MCF 10A (cell line): ENCODE results near the gene MKNK2. TPM values are rescaled to one million over a fixed set of nuclear protein-coding genes. Genes with fewer than 3 reads are reported as not detected.

Experiments
- BruUV-seq: library from RNA; stranded (reverse); fragments of 400-500 nt; replicated peaks from 2 replicates; lab custom pipeline; 2021; lab: Mats Ljungman, UMichigan
- CTCF ChIA-PET: fragments of 300-600 bp; sonication (Branson Sonifier 250); formaldehyde crosslinking; extraction: SDS; loops from one replicate; lab custom pipeline; 2021; ENCODE audit warnings: antibody characterized with exemption, inconsistent platforms; lab: Yijun Ruan, JAX
- POLR2A ChIA-PET: fragments of 300-600, 350-650 bp; sonication (Branson Sonifier 250); formaldehyde crosslinking; extraction: SDS; loops from one replicate; lab custom pipeline; 2020; ENCODE audit warnings: antibody characterized with exemption, inconsistent platforms; lab: Yijun Ruan, JAX
- DNase-seq: peaks from one replicate; pipeline ENCODE4 v3.0.0-alpha.2; 2018; ENCODE audit not compliant: unreplicated experiment
- H3K27ac Mint-ChIP-seq: one replicate; pipeline ENCODE4 v1.8.0; 2022; ENCODE audit warnings: mild to moderate bottlenecking, low read depth, mixed read lengths; ENCODE audit not compliant: unreplicated experiment
- H3K27me3 Mint-ChIP-seq: one replicate; pipeline ENCODE4 v1.8.0; 2022; ENCODE audit warnings: mixed read lengths; ENCODE audit not compliant: insufficient read depth, unreplicated experiment
- H3K36me3 Mint-ChIP-seq: one replicate; pipeline ENCODE4 v1.8.0; 2022; ENCODE audit warnings: mild to moderate bottlenecking, moderate library complexity, mixed read lengths; ENCODE audit not compliant: insufficient read depth, unreplicated experiment
- H3K4me1 Mint-ChIP-seq: one replicate; pipeline ENCODE4 v1.8.0; 2022; ENCODE audit warnings: mixed read lengths; ENCODE audit not compliant: insufficient read depth, unreplicated experiment
- H3K4me3 Mint-ChIP-seq: one replicate; pipeline ENCODE4 v1.8.0; 2022; ENCODE audit warnings: mild to moderate bottlenecking, moderate library complexity, mixed read lengths; ENCODE audit not compliant: unreplicated experiment
- H3K9me3 Mint-ChIP-seq: one replicate; pipeline ENCODE4 v1.8.0; 2022; ENCODE audit warnings: mixed read lengths; ENCODE audit not compliant: unreplicated experiment
- CTCF ChIP-seq: fragments of 200-600 bp; IDR thresholded peaks from one replicate; pipeline ENCODE4 v1.8.0; 2022; ENCODE audit warnings: antibody characterized with exemption, mild to moderate bottlenecking; ENCODE audit not compliant: unreplicated experiment
- intact Hi-C: fragments of 100-400 bp; cut with micrococcal nuclease; formaldehyde crosslinking; loops from 2 replicates; pipeline ENCODE4 v1.14.1; 2022
- total RNA-seq: library from RNA; stranded (reverse); gene quantifications from 2 replicates; pipeline ENCODE4 v1.2.3, GENCODE V29; 2022

MKNK2 gene
- total RNA-seq, 1 experiment from 2014 or later: 146 TPM

GRCh38 chr19:2053601-2054389, 2.8 kb upstream of the MKNK2 start:
- CTCF ChIA-PET: interaction anchor here (1.2 kb wide), 1 partner anchor 35 kb away, joined by 5 read pairs; no protein-coding TSS in a partner anchor
- DNase-seq: peak; percentile 85
- Mint-ChIP-seq H3K27ac (peak overlapping the region; percentile 91), H3K4me1 (peaks cover 14% of the 10 kb centered on the region), H3K36me3 (peaks cover 21% of the 10 kb centered on the region), H3K27me3 (no peaks in the 10 kb centered on the region), H3K9me3 (no peaks in the 10 kb centered on the region), H3K4me3 (no peak overlapping the region)
- no TSS peak for BruUV-seq
- POLR2A ChIA-PET: interaction anchor here (3.0 to 4.5 kb wide), 2 partner anchors 12 to 22 kb away, joined by 27 read pairs; no protein-coding TSS in a partner anchor
- TF ChIP-seq CTCF: no peak
- intact Hi-C loops: no loop called here

- no peak for TF ChIP-seq CTCF
- intact Hi-C loops: no loop called here
- Mint-ChIP-seq H3K4me3 (peak overlapping the region; percentile 92), H3K27me3 (no peaks in the 10 kb centered on the region), H3K27ac (peak overlapping the region; percentile 81), H3K9me3 (no peaks in the 10 kb centered on the region), H3K36me3 (peaks cover 25% of the 10 kb centered on the region), H3K4me1 (peaks cover 22% of the 10 kb centered on the region)
- ChIA-PET POLR2A (interaction anchor here (0.8 to 4.5 kb wide), 10 partner anchors 9 to 196 kb away, joined by 3 to 27 read pairs (median 4); no protein-coding TSS in a partner anchor), CTCF (interaction anchor here (0.6 to 0.9 kb wide), 4 partner anchors 32 to 1468 kb away, joined by 3 to 5 read pairs (median 3); no protein-coding TSS in a partner anchor)
- DNase-seq: no peak
- BruUV-seq: no TSS peak
These were observed 995 bp upstream of the MKNK2 start for GRCh38 chr19:2051773-2052704.

GRCh38 chr19:2050349-2050990, 574 bp downstream of the MKNK2 start:
- H3K27me3 Mint-ChIP-seq: no peaks in the 10 kb centered on the region
- H3K27ac Mint-ChIP-seq: peak overlapping the region; percentile 81
- ChIA-PET POLR2A (interaction anchor here (0.6 to 2.6 kb wide), 6 partner anchors 9 to 37 kb away, joined by 3 to 20 read pairs (median 8); partner anchors contain the start of gene BTBD2), CTCF (no interaction called here)
- no peak for DNase-seq
- TF ChIP-seq CTCF: no peak
- peak overlapping the region; percentile 92 for H3K4me3 Mint-ChIP-seq
- peaks cover 22% of the 10 kb centered on the region for H3K4me1 Mint-ChIP-seq
- no peaks in the 10 kb centered on the region for H3K9me3 Mint-ChIP-seq
- intact Hi-C loops: no loop called here
- H3K36me3 Mint-ChIP-seq: peaks cover 35% of the 10 kb centered on the region
- BruUV-seq: no TSS peak
